SK-N-SH (cell line): Measurements from ENCODE around the gene SCFD1. TPM values are rescaled to one million over a fixed set of nuclear protein-coding genes. Genes with fewer than 3 reads are reported as not detected.

Experiments used
- CTCF ChIA-PET: fragments of 300-600, 350-600 bp; formaldehyde crosslinking; extraction: SDS; loops from one replicate; lab custom pipeline; 2021; lab: Yijun Ruan, JAX
- POLR2A ChIA-PET: fragments of 350-600 bp; sonication (Branson Sonifier 250); formaldehyde crosslinking; extraction: SDS; loops from one replicate; lab custom pipeline; 2020; ENCODE audit warnings: antibody characterized with exemption, inconsistent platforms; lab: Yijun Ruan, JAX
- DNase-seq: peaks from one replicate; pipeline ENCODE4 v3.0.0; 2012
- H2AFZ ChIP-seq: fragments of 200-600 bp; sonication (generic); 2 replicates; pipeline ENCODE4 v1.8.1; 2016; ENCODE audit warnings: antibody characterized with exemption, mild to moderate bottlenecking, low read depth
- H3F3A ChIP-seq: fragments of 200-600 bp; sonication (generic); replicated peaks from 2 replicates; pipeline ENCODE3; 2016; ENCODE audit warnings: antibody characterized with exemption, mild to moderate bottlenecking; ENCODE audit not compliant: insufficient read depth
- H3K27ac ChIP-seq, 2 experiments: fragments of 200-500 bp in 1 of 2; fragments of 200-600 bp in 1 of 2; sonication (Bioruptor generic) in 1 of 2; sonication (generic), shearing (Covaris generic) in 1 of 2; 2 replicates each; pipeline versions ENCODE4 v1.5.1 to v1.6.1; 2014 to 2016; ENCODE audit warnings: low read depth in 2 of 2, inconsistent platforms in 1 of 2, low read length in 1 of 2, mild to moderate bottlenecking in 1 of 2, mixed read lengths in 1 of 2
- H3K27me3 ChIP-seq: fragments of 200-600 bp; sonication (generic), shearing (Covaris generic); 2 replicates; pipeline ENCODE4 v1.6.1; 2016; ENCODE audit warnings: mixed run types; ENCODE audit not compliant: insufficient read depth
- H3K36me3 ChIP-seq, 2 experiments: fragments of 200-500 bp in 1 of 2; fragments of 200-600 bp in 1 of 2; sonication (Bioruptor generic) in 1 of 2; sonication (generic) in 1 of 2; replicated peaks in 1 of 2; 2 replicates each; pipeline versions ENCODE3 to v1.5.1; 2014 to 2016; ENCODE audit warnings: low read length in 1 of 2, mild to moderate bottlenecking in 1 of 2; ENCODE audit not compliant: insufficient read depth in 2 of 2, control insufficient read depth in 1 of 2
- H3K4me1 ChIP-seq, 2 experiments: fragments of 200-500 bp in 1 of 2; fragments of 200-600 bp in 1 of 2; sonication (Bioruptor generic) in 1 of 2; sonication (generic), shearing (Covaris generic) in 1 of 2; 2 replicates each; pipeline versions ENCODE4 v1.5.1 to v1.6.1; 2014 to 2016; ENCODE audit warnings: low read depth in 1 of 2, low read length in 1 of 2, mixed run types in 1 of 2; ENCODE audit not compliant: insufficient read depth in 2 of 2, control insufficient read depth in 1 of 2
- H3K4me2 ChIP-seq: fragments of 200-600 bp; sonication (generic), shearing (Covaris generic); 2 replicates; pipeline ENCODE4 v1.6.1; 2017; ENCODE audit warnings: mixed run types
- H3K4me3 ChIP-seq, 2 experiments: fragments of 200-500 bp in 1 of 2; fragments of 200-600 bp in 1 of 2; sonication (Bioruptor generic) in 1 of 2; sonication (generic), shearing (Covaris generic) in 1 of 2; 2 replicates each; pipeline versions ENCODE4 v1.5.1 to v1.8.1; 2014 to 2016; ENCODE audit warnings: low read depth in 2 of 2, inconsistent platforms in 1 of 2, low read length in 1 of 2, mild to moderate bottlenecking in 1 of 2, mixed read lengths in 1 of 2, moderate library complexity in 1 of 2
- H3K79me2 ChIP-seq: fragments of 200-600 bp; sonication (generic); 2 replicates; pipeline ENCODE4 v1.8.1; 2017; ENCODE audit warnings: mild to moderate bottlenecking; ENCODE audit not compliant: insufficient read depth
- H3K9ac ChIP-seq: fragments of 200-600 bp; sonication (generic); 2 replicates; pipeline ENCODE4 v1.6.1; 2017; ENCODE audit warnings: mixed run types
- H3K9me2 ChIP-seq: fragments of 200-600 bp; sonication (generic); 2 replicates; pipeline ENCODE4 v1.6.1; 2017; ENCODE audit warnings: mixed run types
- H3K9me3 ChIP-seq: fragments of 200-600 bp; sonication (generic); 2 replicates; pipeline ENCODE4 v1.6.1; 2017; ENCODE audit warnings: mixed run types, mild to moderate bottlenecking, moderate library complexity
- H4K20me1 ChIP-seq: fragments of 200-600 bp; sonication (generic); 2 replicates; pipeline ENCODE4 v1.6.1; 2017; ENCODE audit warnings: mild to moderate bottlenecking, mixed run types; ENCODE audit not compliant: insufficient read depth
- ELF1 ChIP-seq: IDR thresholded peaks from 2 replicates; pipeline ENCODE4 v1.4.0; 2012
- EP300 ChIP-seq, 2 experiments: IDR thresholded peaks; 2 replicates each; pipeline versions ENCODE4 v1.4.0 to v1.6.1; 2012; ENCODE audit warnings: borderline replicate concordance in 1 of 2, low read depth in 1 of 2, low read length in 1 of 2
- EZH2phosphoT487 ChIP-seq: fragments of 200-600 bp; sonication (generic); IDR thresholded peaks from 2 replicates; pipeline ENCODE4 v1.6.1; 2017; ENCODE audit warnings: low read depth, mixed run types, mild to moderate bottlenecking, antibody characterized with exemption, moderate library complexity, borderline replicate concordance
- FOSL2 ChIP-seq: IDR thresholded peaks from 2 replicates; pipeline ENCODE4 v1.4.0; 2012; ENCODE audit warnings: low read depth, mild to moderate bottlenecking, moderate library complexity, borderline replicate concordance
- PBX3 ChIP-seq: IDR thresholded peaks from 2 replicates; pipeline ENCODE4; 2012
- RCOR1 ChIP-seq: fragments of 150-350 bp; IDR thresholded peaks from 2 replicates; pipeline ENCODE4 v1.6.1; 2017; ENCODE audit warnings: antibody characterized with exemption, low read length
- SIN3A ChIP-seq: IDR thresholded peaks from 2 replicates; pipeline ENCODE4 v1.6.1; 2012; ENCODE audit warnings: low read depth, mild to moderate bottlenecking, low read length, moderate library complexity, borderline replicate concordance
- TAF1 ChIP-seq: IDR thresholded peaks from 2 replicates; pipeline ENCODE4 v1.6.1; 2012; ENCODE audit warnings: low read depth, mild to moderate bottlenecking, low read length, moderate library complexity, borderline replicate concordance
- TCF12 ChIP-seq: IDR thresholded peaks from 2 replicates; pipeline ENCODE4 v1.4.0; 2012
- TEAD4 ChIP-seq: IDR thresholded peaks from 2 replicates; pipeline ENCODE4 v1.4.0; 2012; ENCODE audit warnings: mild to moderate bottlenecking, borderline replicate concordance; ENCODE audit not compliant: insufficient read depth
- WGBS: methylation state at CpG from one replicate; pipeline ENCODE4 v1.1.6; 2017; ENCODE audit warnings: low lambda C conversion rate; 5-methylcytosine and 5-hydroxymethylcytosine counted together
- polyA plus RNA-seq, 3 experiments: library from polyadenylated mRNA; depleted of rRNA; stranded (reverse); fragments of >200 nt; gene quantifications; 2 replicates each; pipeline ENCODE4 v1.2.3, GENCODE V29; 2012
- TF ChIP-seq, protein P1 (sequence below): IDR thresholded peaks from 2 replicates; pipeline ENCODE4 v1.6.1; 2012; ENCODE audit warnings: mild to moderate bottlenecking, low read depth, low read length, moderate library complexity
- TF ChIP-seq, protein P2 (sequence below): fragments of 150-350 bp; IDR thresholded peaks from 2 replicates; pipeline ENCODE4 v1.6.1; 2016; ENCODE audit warnings: mild to moderate bottlenecking, low read depth, low read length

SCFD1 gene
- polyA plus RNA-seq, 1 of the 3 experiments (the other 2 are of a cell fraction): 31.4 TPM

- TF ChIP-seq, protein P1, sequence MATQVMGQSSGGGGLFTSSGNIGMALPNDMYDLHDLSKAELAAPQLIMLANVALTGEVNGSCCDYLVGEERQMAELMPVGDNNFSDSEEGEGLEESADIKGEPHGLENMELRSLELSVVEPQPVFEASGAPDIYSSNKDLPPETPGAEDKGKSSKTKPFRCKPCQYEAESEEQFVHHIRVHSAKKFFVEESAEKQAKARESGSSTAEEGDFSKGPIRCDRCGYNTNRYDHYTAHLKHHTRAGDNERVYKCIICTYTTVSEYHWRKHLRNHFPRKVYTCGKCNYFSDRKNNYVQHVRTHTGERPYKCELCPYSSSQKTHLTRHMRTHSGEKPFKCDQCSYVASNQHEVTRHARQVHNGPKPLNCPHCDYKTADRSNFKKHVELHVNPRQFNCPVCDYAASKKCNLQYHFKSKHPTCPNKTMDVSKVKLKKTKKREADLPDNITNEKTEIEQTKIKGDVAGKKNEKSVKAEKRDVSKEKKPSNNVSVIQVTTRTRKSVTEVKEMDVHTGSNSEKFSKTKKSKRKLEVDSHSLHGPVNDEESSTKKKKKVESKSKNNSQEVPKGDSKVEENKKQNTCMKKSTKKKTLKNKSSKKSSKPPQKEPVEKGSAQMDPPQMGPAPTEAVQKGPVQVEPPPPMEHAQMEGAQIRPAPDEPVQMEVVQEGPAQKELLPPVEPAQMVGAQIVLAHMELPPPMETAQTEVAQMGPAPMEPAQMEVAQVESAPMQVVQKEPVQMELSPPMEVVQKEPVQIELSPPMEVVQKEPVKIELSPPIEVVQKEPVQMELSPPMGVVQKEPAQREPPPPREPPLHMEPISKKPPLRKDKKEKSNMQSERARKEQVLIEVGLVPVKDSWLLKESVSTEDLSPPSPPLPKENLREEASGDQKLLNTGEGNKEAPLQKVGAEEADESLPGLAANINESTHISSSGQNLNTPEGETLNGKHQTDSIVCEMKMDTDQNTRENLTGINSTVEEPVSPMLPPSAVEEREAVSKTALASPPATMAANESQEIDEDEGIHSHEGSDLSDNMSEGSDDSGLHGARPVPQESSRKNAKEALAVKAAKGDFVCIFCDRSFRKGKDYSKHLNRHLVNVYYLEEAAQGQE: no peak
- no peak for TF ChIP-seq TCF12
- Histone ChIP-seq H4K20me1 (no peaks in the 10 kb centered on the region), H3K4me2 (no peak overlapping the region), H3K9me3 (no peaks in the 10 kb centered on the region), H3K9me2 (no peaks in the 10 kb centered on the region), H3K27ac (no peak overlapping the region), H3K27me3 (no peaks in the 10 kb centered on the region), H3K36me3 (peaks cover 45 to 59% of the 10 kb centered on the region in 2 experiments), H3K4me3 (no peak overlapping the region), H2AFZ (no peak overlapping the region), H3K79me2 (no peaks in the 10 kb centered on the region), H3F3A (no peaks in the 10 kb centered on the region), H3K9ac (no peak overlapping the region), H3K4me1 (no peaks in the 10 kb centered on the region)
- POLR2A ChIA-PET: no interaction called here
- DNase-seq: no peak
- 95% methylated on average over 3 of the region's 3 CpGs for WGBS
- CTCF ChIA-PET: interaction anchor here (1.4 kb wide), 1 partner anchor 8 kb away, joined by 3 read pairs; no protein-coding TSS in a partner anchor
These were observed 97.0 kb downstream of the SCFD1 start for GRCh38 chr14:30719137-30719536.

DNA sequence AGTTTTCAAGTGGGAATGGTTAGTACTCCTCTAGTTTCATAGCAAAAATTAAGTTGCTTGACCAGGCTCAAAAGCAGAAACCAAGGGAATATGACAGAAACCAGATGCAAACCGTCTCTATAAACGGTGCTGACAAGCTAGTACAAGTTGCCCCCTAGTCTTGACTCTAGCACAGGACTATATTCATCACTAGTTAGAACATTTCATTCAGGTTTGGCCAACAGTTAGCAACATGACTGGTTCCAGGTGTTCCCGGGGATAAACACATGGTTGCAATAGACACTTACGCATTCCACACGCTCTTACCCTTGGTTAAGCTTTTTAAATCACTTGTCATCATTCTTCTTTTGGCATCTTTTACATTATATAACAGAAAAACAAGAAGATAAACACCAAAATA, 103.6 kb downstream of the SCFD1 start:
- TF ChIP-seq EP300 (IDR thresholded peaks at IDR 0.05; ENCODE audit: borderline replicate concordance in 1 of 2, low read depth in 1 of 2, low read length in 1 of 2) (no peak), EZH2phosphoT487 (no peak), ELF1 (no peak), TEAD4 (no peak), TAF1 (no peak), SIN3A (no peak), TCF12 (no peak), RCOR1 (no peak), PBX3 (no peak), FOSL2 (no peak)
- TF ChIP-seq, protein P2, sequence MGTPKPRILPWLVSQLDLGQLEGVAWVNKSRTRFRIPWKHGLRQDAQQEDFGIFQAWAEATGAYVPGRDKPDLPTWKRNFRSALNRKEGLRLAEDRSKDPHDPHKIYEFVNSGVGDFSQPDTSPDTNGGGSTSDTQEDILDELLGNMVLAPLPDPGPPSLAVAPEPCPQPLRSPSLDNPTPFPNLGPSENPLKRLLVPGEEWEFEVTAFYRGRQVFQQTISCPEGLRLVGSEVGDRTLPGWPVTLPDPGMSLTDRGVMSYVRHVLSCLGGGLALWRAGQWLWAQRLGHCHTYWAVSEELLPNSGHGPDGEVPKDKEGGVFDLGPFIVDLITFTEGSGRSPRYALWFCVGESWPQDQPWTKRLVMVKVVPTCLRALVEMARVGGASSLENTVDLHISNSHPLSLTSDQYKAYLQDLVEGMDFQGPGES: no peak
- TF ChIP-seq, protein P1: no peak
- ChIA-PET CTCF (no interaction called here), POLR2A (no interaction called here)

More for the DNA sequence above, 103.6 kb downstream of the SCFD1 start:
- no peaks in the 10 kb centered on the region for H3K27me3 ChIP-seq
- no peaks in the 10 kb centered on the region for H3K4me1 ChIP-seq
- no peak overlapping the region for H3K27ac ChIP-seq
- peaks cover 30 to 56% of the 10 kb centered on the region in 2 experiments for H3K36me3 ChIP-seq
- H3K9me2 ChIP-seq: no peaks in the 10 kb centered on the region
- no peak for DNase-seq
- 92% methylated on average over 5 of the region's 5 CpGs for WGBS
- H3F3A ChIP-seq: peaks cover 4% of the 10 kb centered on the region
- H2AFZ ChIP-seq: no peak overlapping the region
- H3K4me3 ChIP-seq: no peak overlapping the region
- H3K9ac ChIP-seq: no peak overlapping the region
- H3K79me2 ChIP-seq: no peaks in the 10 kb centered on the region; the same call in 1 of the 2 replicates
- no peaks in the 10 kb centered on the region for H4K20me1 ChIP-seq
- H3K9me3 ChIP-seq: no peaks in the 10 kb centered on the region
- no peak overlapping the region for H3K4me2 ChIP-seq
